K562 (cell line): ENCODE measurements around the gene CXXC4. TPM values are rescaled to one million over a fixed set of nuclear protein-coding genes. Genes with fewer than 3 reads are reported as not detected.

Experiments
- ATF7 ChIP-seq: fragments of 450-650 bp; IDR thresholded peaks from 2 replicates; pipeline ENCODE4 v1.7.1; 2014; ENCODE audit warnings: mild to moderate bottlenecking, moderate library complexity
- EGR1 ChIP-seq: fragments of 450-650 bp; conservative IDR thresholded peaks from 2 replicates; pipeline ENCODE4 v1.6.1; 2017; ENCODE audit warnings: mild to moderate bottlenecking
- KDM1A ChIP-seq, 2 experiments: fragments of 450-650 bp; IDR thresholded peaks; 2 replicates each; pipeline ENCODE4 v1.6.1; 2016; ENCODE audit warnings: mild to moderate bottlenecking in 2 of 2
- MTA3 ChIP-seq: fragments of 450-650 bp; formaldehyde crosslinking; IDR thresholded peaks from 2 replicates; pipeline ENCODE4 v1.6.1; 2017; ENCODE audit warnings: mild to moderate bottlenecking, borderline replicate concordance
- POLR3G ChIP-seq: IDR thresholded peaks from 2 replicates; pipeline ENCODE4 v1.6.1; 2011; ENCODE audit not compliant: insufficient read length, insufficient replicate concordance; ENCODE audit errors: extremely low read depth
- PRMT5 ChIP-seq: sonication (generic); formaldehyde crosslinking; IDR thresholded peaks from 2 replicates; pipeline ENCODE4 v1.5.0; 2020; ENCODE audit warnings: missing genetic modification reagents
- PURB ChIP-seq: sonication (generic); formaldehyde crosslinking; IDR thresholded peaks from 2 replicates; pipeline ENCODE4 v1.9.0; 2021; ENCODE audit warnings: low read depth, mild to moderate bottlenecking, missing genetic modification reagents
- RBFOX2 ChIP-seq: fragments of 200-400 bp; formaldehyde crosslinking; IDR thresholded peaks from 2 replicates; pipeline ENCODE4 v1.6.1; 2017; ENCODE audit warnings: low read depth, mild to moderate bottlenecking, low read length, moderate library complexity
- SRSF1 ChIP-seq: fragments of 200-400 bp; formaldehyde crosslinking; IDR thresholded peaks from 2 replicates; pipeline ENCODE4 v1.6.1; 2017; ENCODE audit warnings: mild to moderate bottlenecking, low read depth, low read length, moderate library complexity
- ZNF444 ChIP-seq: fragments of 250-450 bp; sonication (Bioruptor Pico); IDR thresholded peaks from 2 replicates; pipeline ENCODE4 v1.4.0; 2020; ENCODE audit warnings: mild to moderate bottlenecking, moderate library complexity
- polyA plus RNA-seq, 8 experiments: library from polyadenylated mRNA; depleted of rRNA in 4 of 8; stranded (reverse) in 5 of 8; unstranded in 3 of 8; fragments of >200 nt; fragmentation: Nextera tagmentation in 2 of 8; fragmentation: Illumina TruSeq in 1 of 8; extraction: Ambion mirVana in 2 of 8; extraction: Trizol in 1 of 8; gene quantifications; 2 replicates each; pipeline versions ENCODE4 v1.2.1 to v1.2.3, GENCODE V29; 2011 to 2014; ENCODE audit warnings: inconsistent platforms in 1 of 8, missing spikeins in 1 of 8
- total RNA-seq, 7 experiments: library from RNA; depleted of rRNA in 6 of 7; stranded (reverse); fragments of >200 nt in 6 of 7; fragmentation: Illumina TruSeq in 2 of 7; extraction: Trizol in 2 of 7; gene quantifications; 2 replicates each; pipeline versions ENCODE4 v1.2.1 to v1.2.3, GENCODE V29; 2011 to 2021; ENCODE audit warnings: low replicate concordance in 1 of 7
- TF ChIP-seq, protein P1 (sequence below): fragments of 450-650 bp; IDR thresholded peaks from 2 replicates; pipeline ENCODE4 v1.6.1; 2016; ENCODE audit warnings: mild to moderate bottlenecking, moderate library complexity
- TF ChIP-seq, protein P2 (sequence below): fragments of 200-400 bp; formaldehyde crosslinking; IDR thresholded peaks from 2 replicates; pipeline ENCODE4 v1.6.1; 2017; ENCODE audit warnings: mild to moderate bottlenecking, low read depth, low read length, moderate library complexity
- TF ChIP-seq, protein P3 (sequence below): fragments of 200-800 bp; sonication (Bioruptor generic); IDR thresholded peaks from 2 replicates; pipeline ENCODE4 v1.6.1; 2017; ENCODE audit warnings: missing genetic modification characterization, missing compliant biosample characterization

The CXXC4 gene
- total and polyA plus RNA-seq, 9 of the 15 experiments (the other 6 are each of a cell fraction or from before 2014, with no cell fraction given) = not detected

DNA sequence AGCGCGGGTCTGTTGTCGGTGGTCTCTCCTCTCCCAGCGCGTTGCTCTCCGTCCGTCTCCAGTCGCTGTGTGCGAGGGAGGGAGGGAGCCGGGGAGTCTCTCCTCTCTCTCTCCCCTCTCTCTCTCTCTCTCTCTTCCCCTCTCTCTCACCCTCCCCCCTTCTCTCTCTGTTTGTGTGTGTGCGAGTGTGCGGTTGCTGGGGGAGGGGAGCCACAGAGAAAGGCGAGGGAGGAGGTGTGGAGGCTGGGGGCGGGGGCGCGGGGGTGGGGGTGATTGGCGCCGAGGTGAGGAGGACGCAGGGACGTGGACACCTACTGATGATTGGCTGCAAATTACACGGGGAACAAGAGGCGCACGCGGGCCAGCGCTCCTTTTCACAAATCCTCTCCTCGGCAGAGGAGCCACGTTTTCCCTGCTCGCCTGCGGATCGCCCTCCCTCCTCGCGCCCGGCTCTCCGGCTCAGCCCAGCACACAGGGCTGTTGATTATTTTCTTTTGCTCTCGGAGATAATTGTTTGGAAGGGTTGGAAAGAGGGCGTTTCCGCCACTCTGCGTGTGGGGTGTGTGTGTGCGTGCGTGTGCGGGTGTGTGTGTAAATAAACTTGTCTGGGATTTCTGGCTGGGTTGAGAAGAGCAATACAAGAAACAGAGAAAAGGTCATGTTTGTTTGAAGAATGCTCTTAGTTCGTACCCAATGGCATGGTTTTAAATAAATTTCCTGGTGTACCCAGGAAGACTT, at the start of gene CXXC4 (continued):
- TF ChIP-seq, protein P1, sequence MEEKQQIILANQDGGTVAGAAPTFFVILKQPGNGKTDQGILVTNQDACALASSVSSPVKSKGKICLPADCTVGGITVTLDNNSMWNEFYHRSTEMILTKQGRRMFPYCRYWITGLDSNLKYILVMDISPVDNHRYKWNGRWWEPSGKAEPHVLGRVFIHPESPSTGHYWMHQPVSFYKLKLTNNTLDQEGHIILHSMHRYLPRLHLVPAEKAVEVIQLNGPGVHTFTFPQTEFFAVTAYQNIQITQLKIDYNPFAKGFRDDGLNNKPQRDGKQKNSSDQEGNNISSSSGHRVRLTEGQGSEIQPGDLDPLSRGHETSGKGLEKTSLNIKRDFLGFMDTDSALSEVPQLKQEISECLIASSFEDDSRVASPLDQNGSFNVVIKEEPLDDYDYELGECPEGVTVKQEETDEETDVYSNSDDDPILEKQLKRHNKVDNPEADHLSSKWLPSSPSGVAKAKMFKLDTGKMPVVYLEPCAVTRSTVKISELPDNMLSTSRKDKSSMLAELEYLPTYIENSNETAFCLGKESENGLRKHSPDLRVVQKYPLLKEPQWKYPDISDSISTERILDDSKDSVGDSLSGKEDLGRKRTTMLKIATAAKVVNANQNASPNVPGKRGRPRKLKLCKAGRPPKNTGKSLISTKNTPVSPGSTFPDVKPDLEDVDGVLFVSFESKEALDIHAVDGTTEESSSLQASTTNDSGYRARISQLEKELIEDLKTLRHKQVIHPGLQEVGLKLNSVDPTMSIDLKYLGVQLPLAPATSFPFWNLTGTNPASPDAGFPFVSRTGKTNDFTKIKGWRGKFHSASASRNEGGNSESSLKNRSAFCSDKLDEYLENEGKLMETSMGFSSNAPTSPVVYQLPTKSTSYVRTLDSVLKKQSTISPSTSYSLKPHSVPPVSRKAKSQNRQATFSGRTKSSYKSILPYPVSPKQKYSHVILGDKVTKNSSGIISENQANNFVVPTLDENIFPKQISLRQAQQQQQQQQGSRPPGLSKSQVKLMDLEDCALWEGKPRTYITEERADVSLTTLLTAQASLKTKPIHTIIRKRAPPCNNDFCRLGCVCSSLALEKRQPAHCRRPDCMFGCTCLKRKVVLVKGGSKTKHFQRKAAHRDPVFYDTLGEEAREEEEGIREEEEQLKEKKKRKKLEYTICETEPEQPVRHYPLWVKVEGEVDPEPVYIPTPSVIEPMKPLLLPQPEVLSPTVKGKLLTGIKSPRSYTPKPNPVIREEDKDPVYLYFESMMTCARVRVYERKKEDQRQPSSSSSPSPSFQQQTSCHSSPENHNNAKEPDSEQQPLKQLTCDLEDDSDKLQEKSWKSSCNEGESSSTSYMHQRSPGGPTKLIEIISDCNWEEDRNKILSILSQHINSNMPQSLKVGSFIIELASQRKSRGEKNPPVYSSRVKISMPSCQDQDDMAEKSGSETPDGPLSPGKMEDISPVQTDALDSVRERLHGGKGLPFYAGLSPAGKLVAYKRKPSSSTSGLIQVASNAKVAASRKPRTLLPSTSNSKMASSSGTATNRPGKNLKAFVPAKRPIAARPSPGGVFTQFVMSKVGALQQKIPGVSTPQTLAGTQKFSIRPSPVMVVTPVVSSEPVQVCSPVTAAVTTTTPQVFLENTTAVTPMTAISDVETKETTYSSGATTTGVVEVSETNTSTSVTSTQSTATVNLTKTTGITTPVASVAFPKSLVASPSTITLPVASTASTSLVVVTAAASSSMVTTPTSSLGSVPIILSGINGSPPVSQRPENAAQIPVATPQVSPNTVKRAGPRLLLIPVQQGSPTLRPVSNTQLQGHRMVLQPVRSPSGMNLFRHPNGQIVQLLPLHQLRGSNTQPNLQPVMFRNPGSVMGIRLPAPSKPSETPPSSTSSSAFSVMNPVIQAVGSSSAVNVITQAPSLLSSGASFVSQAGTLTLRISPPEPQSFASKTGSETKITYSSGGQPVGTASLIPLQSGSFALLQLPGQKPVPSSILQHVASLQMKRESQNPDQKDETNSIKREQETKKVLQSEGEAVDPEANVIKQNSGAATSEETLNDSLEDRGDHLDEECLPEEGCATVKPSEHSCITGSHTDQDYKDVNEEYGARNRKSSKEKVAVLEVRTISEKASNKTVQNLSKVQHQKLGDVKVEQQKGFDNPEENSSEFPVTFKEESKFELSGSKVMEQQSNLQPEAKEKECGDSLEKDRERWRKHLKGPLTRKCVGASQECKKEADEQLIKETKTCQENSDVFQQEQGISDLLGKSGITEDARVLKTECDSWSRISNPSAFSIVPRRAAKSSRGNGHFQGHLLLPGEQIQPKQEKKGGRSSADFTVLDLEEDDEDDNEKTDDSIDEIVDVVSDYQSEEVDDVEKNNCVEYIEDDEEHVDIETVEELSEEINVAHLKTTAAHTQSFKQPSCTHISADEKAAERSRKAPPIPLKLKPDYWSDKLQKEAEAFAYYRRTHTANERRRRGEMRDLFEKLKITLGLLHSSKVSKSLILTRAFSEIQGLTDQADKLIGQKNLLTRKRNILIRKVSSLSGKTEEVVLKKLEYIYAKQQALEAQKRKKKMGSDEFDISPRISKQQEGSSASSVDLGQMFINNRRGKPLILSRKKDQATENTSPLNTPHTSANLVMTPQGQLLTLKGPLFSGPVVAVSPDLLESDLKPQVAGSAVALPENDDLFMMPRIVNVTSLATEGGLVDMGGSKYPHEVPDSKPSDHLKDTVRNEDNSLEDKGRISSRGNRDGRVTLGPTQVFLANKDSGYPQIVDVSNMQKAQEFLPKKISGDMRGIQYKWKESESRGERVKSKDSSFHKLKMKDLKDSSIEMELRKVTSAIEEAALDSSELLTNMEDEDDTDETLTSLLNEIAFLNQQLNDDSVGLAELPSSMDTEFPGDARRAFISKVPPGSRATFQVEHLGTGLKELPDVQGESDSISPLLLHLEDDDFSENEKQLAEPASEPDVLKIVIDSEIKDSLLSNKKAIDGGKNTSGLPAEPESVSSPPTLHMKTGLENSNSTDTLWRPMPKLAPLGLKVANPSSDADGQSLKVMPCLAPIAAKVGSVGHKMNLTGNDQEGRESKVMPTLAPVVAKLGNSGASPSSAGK = peak; percentile 57
- TF ChIP-seq KDM1A (IDR thresholded peaks at IDR 0.05) (peak in 1 of 2 experiments; percentile 76; a peak in 2 of 4 replicates), PURB (CRISPR knock-in tag) (no peak), EGR1 (peak; percentile 34; the same call in 1 of the 2 replicates), ATF7 (no peak), PRMT5 (no peak), ZNF444 (CRISPR knock-in tag) (peak; percentile 86; the same call in 1 of the 2 replicates), POLR3G (no peak), SRSF1 (no peak), RBFOX2 (peak; percentile 25; the same call in 1 of the 2 replicates), MTA3 (no peak)
- TF ChIP-seq, protein P2, sequence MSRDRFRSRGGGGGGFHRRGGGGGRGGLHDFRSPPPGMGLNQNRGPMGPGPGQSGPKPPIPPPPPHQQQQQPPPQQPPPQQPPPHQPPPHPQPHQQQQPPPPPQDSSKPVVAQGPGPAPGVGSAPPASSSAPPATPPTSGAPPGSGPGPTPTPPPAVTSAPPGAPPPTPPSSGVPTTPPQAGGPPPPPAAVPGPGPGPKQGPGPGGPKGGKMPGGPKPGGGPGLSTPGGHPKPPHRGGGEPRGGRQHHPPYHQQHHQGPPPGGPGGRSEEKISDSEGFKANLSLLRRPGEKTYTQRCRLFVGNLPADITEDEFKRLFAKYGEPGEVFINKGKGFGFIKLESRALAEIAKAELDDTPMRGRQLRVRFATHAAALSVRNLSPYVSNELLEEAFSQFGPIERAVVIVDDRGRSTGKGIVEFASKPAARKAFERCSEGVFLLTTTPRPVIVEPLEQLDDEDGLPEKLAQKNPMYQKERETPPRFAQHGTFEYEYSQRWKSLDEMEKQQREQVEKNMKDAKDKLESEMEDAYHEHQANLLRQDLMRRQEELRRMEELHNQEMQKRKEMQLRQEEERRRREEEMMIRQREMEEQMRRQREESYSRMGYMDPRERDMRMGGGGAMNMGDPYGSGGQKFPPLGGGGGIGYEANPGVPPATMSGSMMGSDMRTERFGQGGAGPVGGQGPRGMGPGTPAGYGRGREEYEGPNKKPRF = no peak
- TF ChIP-seq, protein P3, sequence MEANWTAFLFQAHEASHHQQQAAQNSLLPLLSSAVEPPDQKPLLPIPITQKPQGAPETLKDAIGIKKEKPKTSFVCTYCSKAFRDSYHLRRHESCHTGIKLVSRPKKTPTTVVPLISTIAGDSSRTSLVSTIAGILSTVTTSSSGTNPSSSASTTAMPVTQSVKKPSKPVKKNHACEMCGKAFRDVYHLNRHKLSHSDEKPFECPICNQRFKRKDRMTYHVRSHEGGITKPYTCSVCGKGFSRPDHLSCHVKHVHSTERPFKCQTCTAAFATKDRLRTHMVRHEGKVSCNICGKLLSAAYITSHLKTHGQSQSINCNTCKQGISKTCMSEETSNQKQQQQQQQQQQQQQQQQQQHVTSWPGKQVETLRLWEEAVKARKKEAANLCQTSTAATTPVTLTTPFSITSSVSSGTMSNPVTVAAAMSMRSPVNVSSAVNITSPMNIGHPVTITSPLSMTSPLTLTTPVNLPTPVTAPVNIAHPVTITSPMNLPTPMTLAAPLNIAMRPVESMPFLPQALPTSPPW (CRISPR knock-in tag) = peak; percentile 76
